Activated CD8-positive, alpha-beta memory T cell treated with anti-CD3 and anti-CD28 coated beads for 36 hours (primary cell): Measurements from ENCODE around the gene SPOCK3. TPM values are rescaled to one million over a fixed set of nuclear protein-coding genes. Genes with fewer than 3 reads are reported as not detected.
"Not testable (repeated sequence)": the region's sequence is repeated elsewhere in the genome, so short reads cannot be mapped to it uniquely, and the experiment has no call there.

Source experiments
- CTCF ChIA-PET: fragments of 350-600 bp; sonication (Branson Sonifier 250); formaldehyde crosslinking; loops from one replicate; lab custom pipeline; 2021; ENCODE audit warnings: antibody characterized with exemption; lab: Charles Lee
- POLR2A ChIA-PET: fragments of 350-600 bp; sonication (Branson Sonifier 250); formaldehyde crosslinking; loops from one replicate; lab custom pipeline; 2021; ENCODE audit warnings: antibody characterized with exemption; lab: Charles Lee
- total RNA-seq, 2 experiments: library from RNA; stranded (reverse); gene quantifications; one replicate each; pipeline ENCODE4 v1.2.3, GENCODE V29; 2021

SPOCK3 gene
- total RNA-seq, 2 experiments from 2014 or later: not detected

DNA sequence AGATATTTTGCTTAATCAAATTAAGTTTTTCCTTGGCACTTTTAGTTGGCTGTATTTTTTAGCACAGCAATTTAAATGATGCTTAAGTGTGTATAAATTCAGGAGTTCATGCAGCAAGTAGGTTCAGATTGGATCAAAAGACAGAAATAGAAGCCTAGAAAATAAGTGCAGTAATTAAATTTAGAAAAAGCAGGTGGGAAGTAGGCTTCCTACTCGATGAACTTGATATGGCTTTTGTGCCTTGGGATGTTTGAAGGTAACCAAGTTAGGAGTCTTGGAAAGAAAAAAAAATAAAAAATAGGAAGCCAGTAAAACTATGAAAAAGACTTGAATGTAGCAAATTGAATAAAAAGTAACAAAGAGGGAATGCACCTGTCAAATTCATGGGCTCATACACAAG lies 372.3 kb downstream of the SPOCK3 start:
- ChIA-PET POLR2A (no interaction called here), CTCF (no interaction called here)

DNA sequence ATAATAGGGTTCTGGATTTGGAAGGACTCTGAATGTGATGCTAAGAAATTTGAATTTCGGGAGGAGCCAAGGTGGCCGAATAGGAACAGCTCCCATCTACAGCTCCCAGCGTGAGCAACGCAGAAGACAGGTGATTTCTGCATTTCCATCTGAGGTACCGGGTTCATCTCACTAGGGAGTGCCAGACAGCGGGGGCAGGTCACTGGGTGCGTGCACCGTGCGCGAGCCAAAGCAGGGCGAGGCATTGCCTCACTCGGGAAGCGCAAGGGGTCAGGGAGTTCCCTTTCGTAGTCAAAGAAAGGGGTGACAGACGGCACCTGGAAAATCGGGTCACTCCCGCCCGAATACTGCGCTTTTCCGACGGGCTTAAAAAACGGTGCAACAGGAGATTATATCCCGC lies 383.9 kb downstream of the SPOCK3 start:
- CTCF ChIA-PET: not testable (repeated sequence)

DNA sequence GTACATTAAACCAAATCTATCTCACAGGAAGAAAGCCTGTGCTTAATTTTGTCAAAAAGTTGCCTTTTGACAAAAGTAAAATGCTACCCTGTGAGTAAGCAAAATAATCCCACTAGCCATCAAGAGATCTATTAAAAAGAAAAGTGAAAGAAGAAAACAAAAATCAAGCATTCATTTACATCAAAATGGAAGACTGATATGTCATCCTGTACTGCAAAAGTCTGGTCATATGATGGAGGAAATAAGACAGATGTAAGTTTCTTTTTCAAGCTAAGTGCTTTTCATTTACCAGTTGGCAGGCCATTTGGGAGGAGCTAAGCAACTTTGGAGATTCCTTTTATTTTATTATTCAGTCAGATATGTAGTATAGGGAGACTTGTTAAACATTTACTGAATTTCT lies 387.4 kb downstream of the SPOCK3 start:
- POLR2A ChIA-PET: no interaction called here
- CTCF ChIA-PET: no interaction called here

More for the DNA sequence above, 383.9 kb downstream of the SPOCK3 start:
- POLR2A ChIA-PET: not testable (repeated sequence)

DNA sequence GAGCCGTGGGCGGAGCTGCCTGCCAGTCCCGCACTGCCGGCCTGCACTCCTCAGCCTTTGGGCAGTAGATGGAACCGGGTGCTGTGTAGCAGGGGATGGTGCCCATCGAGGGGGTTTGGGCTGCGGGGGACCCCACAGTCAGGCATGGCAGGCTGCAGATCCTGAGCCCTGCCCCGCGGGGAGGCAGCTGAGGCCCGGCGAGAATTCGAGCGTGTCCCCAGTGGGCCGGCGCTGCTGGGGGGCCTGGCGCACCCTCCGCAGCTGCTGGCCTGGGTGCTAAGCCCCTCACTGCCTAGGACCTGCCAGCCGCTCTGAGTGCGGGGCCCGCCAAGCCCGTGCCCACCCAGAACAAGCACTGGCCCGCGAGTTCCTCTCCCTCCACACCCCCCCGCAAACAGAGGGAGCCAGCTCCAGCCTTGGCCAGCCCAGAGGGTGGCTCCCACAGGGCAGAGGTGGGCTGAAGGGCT lies 391.5 kb downstream of the SPOCK3 start:
- ChIA-PET POLR2A (no interaction called here), CTCF (no interaction called here)

DNA sequence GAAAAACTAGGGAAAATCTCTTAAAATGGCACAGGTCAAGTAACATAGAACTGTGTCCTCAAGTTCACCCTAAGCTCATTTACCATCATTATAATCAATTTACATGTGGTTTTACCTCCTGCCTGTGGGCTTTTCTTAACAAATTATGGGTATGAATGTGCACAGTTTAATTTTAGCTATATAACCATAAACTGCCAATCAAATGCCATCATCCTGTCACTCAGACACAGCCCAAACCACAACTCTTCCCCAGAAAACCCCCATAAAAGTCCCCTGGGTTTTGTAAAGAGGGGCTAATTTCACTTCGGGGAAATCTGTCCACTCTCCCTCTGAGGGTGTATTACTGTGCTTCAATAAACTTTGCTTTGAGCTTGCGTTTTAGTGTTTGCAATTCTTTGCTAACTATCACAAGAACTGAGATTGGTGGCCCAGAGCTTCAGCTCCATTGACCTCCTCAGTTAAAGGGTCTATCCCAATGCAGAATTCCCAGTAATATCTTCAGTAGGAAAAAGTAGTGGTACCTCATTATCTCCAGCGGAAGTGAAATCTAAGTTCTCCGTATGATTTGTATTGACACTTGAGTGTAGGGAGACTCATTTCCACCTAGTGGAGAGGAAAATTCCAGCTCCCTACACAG lies 394.6 kb downstream of the SPOCK3 start:
- ChIA-PET POLR2A (no interaction called here), CTCF (no interaction called here)

DNA sequence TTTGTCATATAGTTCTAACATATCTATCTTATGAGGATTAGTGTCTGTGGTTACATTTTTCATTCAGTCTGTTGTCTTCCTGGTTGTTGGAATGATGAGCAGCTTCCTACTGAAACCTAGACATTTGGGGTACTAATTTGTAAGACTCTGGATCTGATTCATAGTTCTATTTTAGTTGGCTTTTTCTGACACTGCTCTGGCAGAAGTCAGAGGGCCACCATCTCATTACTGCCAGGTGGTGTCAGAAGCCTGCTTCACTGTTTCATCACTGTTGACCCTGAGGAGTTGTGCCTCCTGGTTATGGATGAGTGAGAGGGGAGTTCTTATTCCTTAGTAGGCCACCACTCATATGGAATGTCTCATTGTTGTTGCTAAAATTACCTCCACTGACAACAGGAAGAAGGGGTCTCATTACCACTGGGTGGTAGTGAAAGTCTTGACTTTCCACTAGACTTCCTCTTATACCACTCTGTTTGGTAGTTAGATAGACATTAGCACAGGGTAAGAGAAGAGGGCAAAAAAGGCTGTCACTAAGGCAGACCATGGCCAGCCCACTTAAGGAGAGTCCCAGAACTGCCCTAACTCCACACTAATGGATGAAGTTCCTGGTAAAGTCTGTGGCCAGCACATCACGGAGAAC lies 395.2 kb downstream of the SPOCK3 start:
- CTCF ChIA-PET: no interaction called here
- POLR2A ChIA-PET: no interaction called here

DNA sequence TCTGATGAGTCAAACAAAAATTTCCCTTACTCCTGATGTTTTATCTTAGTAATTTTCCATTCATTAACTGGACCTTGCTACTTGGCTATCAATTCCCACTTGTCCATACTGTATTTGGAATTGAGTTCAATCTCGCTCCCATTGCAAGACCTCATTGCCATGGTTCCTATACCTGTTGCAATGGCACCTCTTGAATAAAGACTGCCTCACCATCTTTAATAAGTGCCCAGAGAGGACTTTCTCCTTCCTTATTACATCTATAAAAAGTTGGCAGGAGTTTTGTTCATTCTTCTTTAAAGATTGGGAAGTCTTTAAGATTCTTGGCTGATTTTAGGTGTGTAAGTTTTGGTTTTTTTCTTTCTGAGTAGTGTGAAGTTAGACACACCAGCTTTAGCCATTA lies 397.4 kb downstream of the SPOCK3 start:
- CTCF ChIA-PET: no interaction called here
- POLR2A ChIA-PET: no interaction called here

DNA sequence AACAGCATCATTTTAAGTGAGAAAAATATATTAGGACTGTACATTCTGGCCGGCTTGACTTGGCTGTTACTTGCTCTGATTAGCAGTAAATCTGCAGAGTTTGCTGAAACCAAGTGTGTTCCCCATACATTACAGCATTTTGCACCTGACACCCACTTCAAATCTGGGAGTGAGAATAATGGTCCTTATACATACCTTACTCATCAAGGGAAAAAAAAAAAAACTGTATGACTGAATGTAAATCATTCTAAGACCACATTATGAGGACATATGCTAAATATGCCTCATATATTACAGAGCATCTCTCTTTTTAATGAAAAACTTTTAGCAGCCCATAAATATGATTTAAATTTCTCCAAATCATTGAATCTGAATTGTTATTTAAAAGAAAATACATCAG lies 406.7 kb downstream of the SPOCK3 start:
- ChIA-PET POLR2A (no interaction called here), CTCF (no interaction called here)

DNA sequence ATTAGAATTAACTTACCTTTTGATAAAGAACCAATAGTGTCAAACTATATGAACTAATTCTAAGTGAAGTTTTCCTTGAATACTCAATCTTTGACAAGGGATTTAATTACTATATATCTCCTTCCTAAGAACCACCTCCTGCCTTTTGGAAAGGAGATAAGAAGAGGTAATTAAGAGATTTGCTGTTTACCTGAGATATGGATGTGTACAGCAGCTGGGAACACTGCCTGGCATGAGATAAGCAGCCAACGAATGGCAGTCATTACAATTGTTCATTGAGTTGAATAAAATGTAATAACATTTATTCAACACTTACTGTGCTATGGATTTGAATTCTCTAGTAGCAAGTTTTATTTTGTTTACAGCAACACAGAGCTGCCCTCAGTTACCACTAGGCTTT lies 407.1 kb downstream of the SPOCK3 start:
- POLR2A ChIA-PET: no interaction called here

DNA sequence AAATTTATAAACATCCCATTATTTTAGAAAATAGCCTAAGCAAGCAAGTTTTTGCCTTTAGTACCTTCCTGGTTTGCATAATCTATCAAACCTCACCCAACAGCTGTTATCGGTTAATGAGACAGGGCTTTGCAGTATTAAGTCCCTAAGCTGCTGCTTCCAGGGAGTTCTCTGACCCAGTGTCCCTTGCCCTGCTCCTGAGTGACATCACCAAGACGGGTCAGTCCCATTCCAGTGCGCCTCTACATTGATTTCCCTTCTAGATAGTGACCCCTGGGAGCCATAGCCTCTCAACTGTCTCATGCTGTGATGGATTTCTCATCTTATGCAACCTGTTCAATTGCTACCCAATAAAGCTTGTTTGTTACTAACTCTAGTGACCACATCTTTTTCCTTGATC lies 410.4 kb downstream of the SPOCK3 start:
- ChIA-PET POLR2A (no interaction called here), CTCF (no interaction called here)

More for the DNA sequence above, 407.1 kb downstream of the SPOCK3 start:
- CTCF ChIA-PET: no interaction called here

DNA sequence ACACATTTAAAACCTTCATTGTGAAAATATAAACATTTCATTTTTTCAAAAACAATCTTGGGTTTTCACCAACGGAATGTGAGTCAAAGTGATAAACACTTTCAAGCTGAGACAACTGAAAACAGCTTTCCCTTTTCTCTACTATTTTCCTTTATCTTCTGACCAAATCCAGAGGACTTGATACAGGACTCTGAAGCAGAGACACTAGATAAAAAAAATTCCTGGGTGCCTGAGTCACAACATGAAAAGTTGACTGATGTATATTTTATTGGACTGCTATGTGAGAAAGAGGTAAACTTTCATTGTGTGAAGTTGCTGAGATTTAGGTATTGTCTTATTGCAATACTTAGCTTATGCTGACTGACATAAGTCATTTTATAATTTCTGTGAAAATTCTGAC lies 411.2 kb downstream of the SPOCK3 start:
- ChIA-PET POLR2A (no interaction called here), CTCF (no interaction called here)

DNA sequence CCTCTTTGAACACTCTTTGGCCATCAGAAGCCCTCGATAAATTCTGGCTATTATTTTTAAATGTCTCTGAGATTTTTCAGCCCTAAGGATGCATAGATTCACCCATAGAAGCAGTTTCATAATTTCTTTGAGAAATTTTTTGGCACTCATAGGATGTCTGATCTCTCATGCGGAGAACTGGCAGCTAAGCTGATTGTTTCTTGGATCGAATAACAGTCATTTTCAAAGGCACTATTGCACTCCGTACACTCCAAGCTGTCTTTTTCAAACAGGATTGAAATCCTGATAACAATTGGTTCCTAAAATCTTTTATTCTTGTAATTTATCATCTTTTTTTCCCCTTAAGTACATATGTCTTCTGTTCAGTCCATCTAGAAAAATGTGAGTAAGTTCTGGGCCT lies 411.9 kb downstream of the SPOCK3 start:
- CTCF ChIA-PET: no interaction called here
- POLR2A ChIA-PET: no interaction called here

DNA sequence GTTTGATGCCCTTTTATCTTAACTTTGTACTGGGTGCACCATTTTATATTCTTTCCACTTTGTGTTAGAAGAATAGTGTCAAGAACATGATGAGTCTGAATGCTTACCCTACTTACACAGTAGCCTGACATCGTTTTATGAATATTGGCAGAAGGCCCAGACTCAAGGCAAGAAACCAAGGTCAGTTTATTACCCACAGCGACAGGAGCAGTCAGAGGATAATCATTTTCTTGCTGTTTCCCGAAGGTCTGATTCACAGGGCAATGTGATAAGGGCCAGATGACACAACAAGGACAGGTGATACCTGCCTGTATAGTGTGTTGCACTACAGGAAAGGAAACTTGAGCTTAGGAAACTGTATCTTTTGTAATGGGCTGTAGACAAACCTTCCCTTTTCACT lies 417.4 kb downstream of the SPOCK3 start:
- ChIA-PET POLR2A (no interaction called here), CTCF (no interaction called here)

DNA sequence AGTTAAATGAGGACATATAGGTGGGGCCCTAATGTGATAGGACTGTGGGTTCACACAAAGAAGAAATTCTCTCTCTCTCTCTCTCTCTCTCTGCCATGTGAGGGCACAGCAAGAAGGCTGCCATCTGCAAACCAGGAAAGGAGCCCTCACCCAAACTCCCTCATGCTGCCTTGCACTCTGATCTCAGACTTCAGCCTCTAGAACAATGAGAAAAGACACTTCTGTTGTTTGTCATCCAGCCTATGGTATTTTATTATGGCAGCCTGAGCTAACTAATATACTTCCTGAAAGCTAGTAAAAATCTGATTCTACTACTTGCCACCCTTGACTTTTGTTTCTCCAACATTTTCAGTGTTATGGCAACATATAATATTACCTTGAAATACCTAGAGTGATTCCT lies 425.9 kb downstream of the SPOCK3 start:
- POLR2A ChIA-PET: no interaction called here
- CTCF ChIA-PET: no interaction called here

DNA sequence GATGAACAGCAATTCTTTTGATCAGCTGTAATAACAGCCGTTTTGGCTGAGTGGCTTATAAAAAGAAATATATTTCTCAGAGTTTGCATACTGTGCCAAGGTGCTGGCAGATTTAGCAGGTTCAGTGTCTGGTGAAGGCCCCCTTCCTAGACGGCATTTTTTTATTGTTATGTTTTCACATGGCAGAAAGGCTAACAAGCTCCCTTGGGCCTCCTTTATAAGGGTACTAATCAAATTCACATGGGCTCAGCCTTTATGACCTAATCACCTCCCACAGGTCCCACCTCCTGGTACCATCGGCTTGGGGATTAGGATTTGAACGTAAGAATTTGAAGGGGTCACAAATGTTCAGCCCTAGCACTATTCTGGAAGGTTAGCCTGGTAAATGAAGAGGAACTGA lies 431.9 kb downstream of the SPOCK3 start:
- POLR2A ChIA-PET: no interaction called here
- CTCF ChIA-PET: no interaction called here

DNA sequence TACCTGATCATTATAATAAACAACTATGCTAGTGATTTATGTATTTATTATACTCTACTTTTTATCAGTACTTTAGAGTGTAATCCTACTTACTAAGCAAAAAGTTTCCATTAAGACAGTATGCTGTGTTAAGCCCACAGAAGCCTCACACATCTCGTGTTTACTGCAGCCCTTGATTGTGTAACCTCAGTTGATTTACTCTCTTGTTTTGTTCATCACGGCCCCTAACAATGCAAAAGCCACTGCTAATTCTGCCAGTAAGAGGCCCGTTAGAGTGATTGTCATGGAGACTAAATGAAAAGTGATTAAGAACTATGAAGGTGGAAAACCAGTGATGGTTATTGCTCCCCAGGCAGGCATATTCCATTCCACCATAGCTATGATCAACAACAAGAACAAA lies 436.2 kb downstream of the SPOCK3 start:
- POLR2A ChIA-PET: no interaction called here
- CTCF ChIA-PET: no interaction called here

DNA sequence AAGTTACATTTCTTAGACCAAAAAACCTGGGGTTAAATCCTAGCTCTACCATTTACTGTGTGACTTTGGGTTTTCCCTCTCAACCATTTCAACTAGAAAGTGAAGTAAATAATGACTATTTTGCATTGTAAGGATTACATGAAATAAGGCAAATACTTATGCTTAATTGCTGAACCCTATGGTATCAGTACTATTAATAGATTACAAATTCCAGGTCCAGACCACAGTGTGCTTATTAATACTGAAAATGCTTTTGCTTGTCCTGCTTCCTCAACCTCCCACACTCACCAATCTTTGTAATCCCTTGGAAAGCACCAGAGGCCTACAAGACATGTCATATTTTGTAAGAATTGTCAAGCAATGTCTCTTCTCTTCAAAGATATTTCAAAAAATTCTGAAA lies 456.5 kb downstream of the SPOCK3 start:
- CTCF ChIA-PET: no interaction called here
- POLR2A ChIA-PET: no interaction called here

DNA sequence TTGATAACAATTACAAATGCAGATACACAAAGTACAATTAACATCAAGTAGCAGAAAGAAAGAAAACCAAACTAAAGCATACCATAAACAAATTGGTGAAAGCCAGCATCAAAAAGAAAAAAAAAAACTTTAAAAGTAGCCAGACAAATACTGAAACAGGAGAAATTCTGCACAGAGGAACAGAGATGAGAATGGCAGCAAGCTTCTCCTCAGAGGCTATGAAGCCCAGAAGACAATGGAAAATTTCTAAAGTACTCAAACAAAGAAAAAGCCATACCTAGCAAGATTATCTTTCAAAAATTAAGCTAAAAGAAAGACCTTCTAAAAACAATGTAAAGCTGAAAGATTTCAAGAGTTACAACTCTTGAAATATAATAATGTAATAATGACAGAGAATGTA lies 471.3 kb downstream of the SPOCK3 start:
- CTCF ChIA-PET: no interaction called here

DNA sequence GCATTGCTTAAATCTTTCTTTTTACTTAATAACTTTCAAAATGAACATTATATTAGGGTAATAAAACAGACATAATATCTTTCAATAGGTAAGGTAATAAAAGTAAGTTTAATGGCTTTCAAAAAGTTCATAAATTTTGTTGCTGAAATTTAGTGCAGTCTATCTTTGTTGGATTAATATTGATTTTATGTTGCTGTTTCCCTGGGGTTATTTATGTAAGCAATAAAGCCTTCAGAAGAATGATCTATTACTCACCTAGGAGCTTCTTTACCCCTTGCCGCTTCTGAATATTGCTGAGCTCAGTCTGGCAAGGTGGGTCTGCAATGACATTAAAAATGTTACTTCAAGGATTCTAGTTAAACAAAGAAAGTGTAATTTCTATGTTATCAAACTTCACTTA lies 492.6 kb downstream of the SPOCK3 start:
- ChIA-PET CTCF (no interaction called here), POLR2A (no interaction called here)

More for the DNA sequence above, 471.3 kb downstream of the SPOCK3 start:
- POLR2A ChIA-PET: no interaction called here

DNA sequence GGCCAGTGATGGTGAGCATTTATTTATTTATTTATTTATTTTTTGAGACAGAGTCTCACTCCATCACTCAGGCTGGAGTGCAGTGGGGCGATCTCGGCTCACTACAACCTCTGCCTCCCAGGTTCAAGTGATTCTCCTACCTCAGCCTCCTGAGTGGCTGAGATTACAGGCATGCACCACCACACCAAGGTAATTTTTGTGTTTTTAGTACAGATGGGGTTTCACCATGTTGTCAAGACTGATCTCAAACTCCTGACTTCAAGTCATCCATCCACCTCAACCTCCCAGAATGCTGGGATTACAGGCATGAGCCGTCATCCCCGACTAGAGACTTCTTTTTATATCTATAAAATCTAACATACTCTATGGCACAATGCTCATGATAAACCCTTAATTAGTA lies 495.1 kb downstream of the SPOCK3 start:
- CTCF ChIA-PET, POLR2A ChIA-PET: not testable (repeated sequence)

DNA sequence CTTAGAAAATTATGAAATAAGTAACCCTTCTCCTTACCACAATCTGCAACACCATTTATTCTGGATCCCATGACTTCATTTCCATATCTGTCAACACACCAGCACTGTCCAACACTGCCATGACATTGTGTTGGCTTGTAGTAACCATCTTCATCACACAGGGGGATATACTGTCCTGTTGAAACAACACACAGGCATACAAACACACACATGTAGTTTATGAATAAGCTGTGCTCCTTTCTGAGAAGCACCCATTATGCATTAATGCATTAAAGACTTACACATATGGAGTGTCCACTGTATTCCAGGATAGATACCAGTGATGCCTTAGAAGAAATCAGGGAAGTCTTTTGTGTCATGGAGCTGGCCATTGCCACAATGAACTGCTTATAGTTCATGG lies 496.9 kb downstream of the SPOCK3 start:
- CTCF ChIA-PET: no interaction called here
- POLR2A ChIA-PET: no interaction called here

DNA sequence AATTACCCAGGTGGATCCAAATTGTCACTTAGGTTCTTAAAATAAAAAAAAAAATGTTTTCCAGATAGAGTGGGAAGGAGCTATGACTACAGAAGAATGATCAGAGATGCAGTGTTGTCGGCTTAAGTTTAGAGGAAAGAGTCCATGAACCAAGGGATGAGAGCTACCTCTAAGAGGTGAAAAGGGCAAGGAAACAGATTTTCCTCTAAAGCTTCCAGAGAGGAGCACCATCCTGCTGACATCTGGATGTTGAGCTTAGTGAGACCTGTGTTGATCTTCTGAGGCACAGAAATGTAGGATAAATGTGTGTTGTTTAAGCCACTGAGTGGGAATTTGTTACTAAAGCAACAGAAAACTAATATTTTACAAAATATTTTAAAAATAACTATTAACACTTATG lies 498.7 kb downstream of the SPOCK3 start:
- ChIA-PET POLR2A (no interaction called here), CTCF (no interaction called here)
